Activated CD4-positive, alpha-beta T cell treated with anti-CD3 and anti-CD28 coated beads, Interleukin-2, amount 10 ng/mL, durations not matched to agents 7 days and 5 days (primary cell): Measurements from ENCODE around the gene MEGF11. TPM values are rescaled to one million over a fixed set of nuclear protein-coding genes. Genes with fewer than 3 reads are reported as not detected.
A peak's percentile ranks its signal among the peaks of the same experiment; 100 is the strongest.
"Not testable (repeated sequence)": the region's sequence is repeated elsewhere in the genome, so short reads cannot be mapped to it uniquely, and the experiment has no call there.

Source experiments
- CTCF ChIA-PET: fragments of 350-600 bp; sonication (Branson Sonifier 250); formaldehyde crosslinking; loops from one replicate; lab custom pipeline; 2021; ENCODE audit warnings: antibody characterized with exemption; lab: Charles Lee
- POLR2A ChIA-PET: fragments of 350-600 bp; sonication (Branson Sonifier 250); formaldehyde crosslinking; loops from one replicate; lab custom pipeline; 2021; ENCODE audit warnings: antibody characterized with exemption; lab: Charles Lee
- DNase-seq: peaks from one replicate; pipeline ENCODE4 v3.0.0-alpha.2; 2020
- H3K27ac Mint-ChIP-seq: one replicate; pipeline ENCODE4 v1.8.0; 2021; ENCODE audit warnings: mild to moderate bottlenecking, moderate library complexity, mixed read lengths
- H3K27me3 Mint-ChIP-seq: one replicate; pipeline ENCODE4 v1.8.0; 2021; ENCODE audit warnings: mixed read lengths
- H3K36me3 Mint-ChIP-seq: one replicate; pipeline ENCODE4 v1.8.0; 2021; ENCODE audit warnings: low read depth, mixed read lengths
- H3K4me1 Mint-ChIP-seq: one replicate; pipeline ENCODE4 v1.8.0; 2021; ENCODE audit warnings: mixed read lengths
- H3K4me3 Mint-ChIP-seq: one replicate; pipeline ENCODE4 v1.8.0; 2021; ENCODE audit warnings: mild to moderate bottlenecking, moderate library complexity, mixed read lengths
- H3K9me3 Mint-ChIP-seq: one replicate; pipeline ENCODE4 v1.8.0; 2021; ENCODE audit warnings: mixed read lengths
- total RNA-seq, 2 experiments: library from RNA; stranded (reverse); gene quantifications; one replicate each; pipeline ENCODE4 v1.2.3, GENCODE V29; 2021

Gene MEGF11
- total RNA-seq, 2 experiments from 2014 or later = not detected

DNA sequence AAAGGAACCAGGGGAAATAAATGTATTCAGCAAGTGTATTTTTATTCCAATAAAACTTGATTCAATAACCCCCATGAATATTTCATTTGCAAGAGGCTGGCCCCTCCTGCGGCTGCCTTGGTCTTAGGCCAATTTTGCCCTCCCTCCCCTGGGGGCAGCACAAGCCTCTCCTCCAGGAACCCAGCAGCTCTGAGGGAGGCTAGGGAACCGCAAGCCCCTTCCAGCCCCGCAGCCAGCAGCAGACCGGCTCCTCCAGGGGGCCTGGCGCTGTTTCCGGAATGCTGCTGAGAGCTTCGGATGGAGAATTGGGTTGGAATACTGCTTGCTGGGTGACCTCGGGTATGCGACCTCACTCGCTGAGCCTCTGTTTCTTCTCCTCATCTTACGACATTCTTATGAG is 234.2 kb downstream of the MEGF11 start:
- Mint-ChIP-seq H3K4me3 (no peak overlapping the region), H3K27me3 (peaks cover 7% of the 10 kb centered on the region), H3K36me3 (no peaks in the 10 kb centered on the region), H3K27ac (no peak overlapping the region), H3K9me3 (no peaks in the 10 kb centered on the region), H3K4me1 (no peaks in the 10 kb centered on the region)
- ChIA-PET CTCF (no interaction called here), POLR2A (no interaction called here)
- DNase-seq = no peak

DNA sequence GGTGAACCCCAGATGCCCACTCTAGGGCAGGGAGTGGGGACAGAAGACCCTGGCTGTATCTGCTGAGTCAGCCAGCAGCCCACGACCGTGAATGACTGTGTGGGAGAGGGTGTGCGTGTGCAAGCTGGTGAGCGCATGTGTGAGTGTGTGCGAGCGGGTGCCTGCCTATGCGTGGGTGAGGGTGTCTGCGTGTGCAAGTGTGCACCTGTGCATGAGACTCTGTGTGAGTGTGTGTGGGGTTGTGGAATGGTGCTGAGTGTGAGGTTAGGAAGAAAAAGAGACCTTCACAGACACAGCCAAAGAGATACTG is 235.1 kb downstream of the MEGF11 start:
- no peaks in the 10 kb centered on the region for H3K36me3 Mint-ChIP-seq
- H3K27ac Mint-ChIP-seq = no peak overlapping the region
- DNase-seq = no peak
- ChIA-PET POLR2A (no interaction called here), CTCF (no interaction called here)
- no peaks in the 10 kb centered on the region for H3K9me3 Mint-ChIP-seq
- H3K4me3 Mint-ChIP-seq = no peak overlapping the region
- H3K27me3 Mint-ChIP-seq = peaks cover 10% of the 10 kb centered on the region
- no peaks in the 10 kb centered on the region for H3K4me1 Mint-ChIP-seq

DNA sequence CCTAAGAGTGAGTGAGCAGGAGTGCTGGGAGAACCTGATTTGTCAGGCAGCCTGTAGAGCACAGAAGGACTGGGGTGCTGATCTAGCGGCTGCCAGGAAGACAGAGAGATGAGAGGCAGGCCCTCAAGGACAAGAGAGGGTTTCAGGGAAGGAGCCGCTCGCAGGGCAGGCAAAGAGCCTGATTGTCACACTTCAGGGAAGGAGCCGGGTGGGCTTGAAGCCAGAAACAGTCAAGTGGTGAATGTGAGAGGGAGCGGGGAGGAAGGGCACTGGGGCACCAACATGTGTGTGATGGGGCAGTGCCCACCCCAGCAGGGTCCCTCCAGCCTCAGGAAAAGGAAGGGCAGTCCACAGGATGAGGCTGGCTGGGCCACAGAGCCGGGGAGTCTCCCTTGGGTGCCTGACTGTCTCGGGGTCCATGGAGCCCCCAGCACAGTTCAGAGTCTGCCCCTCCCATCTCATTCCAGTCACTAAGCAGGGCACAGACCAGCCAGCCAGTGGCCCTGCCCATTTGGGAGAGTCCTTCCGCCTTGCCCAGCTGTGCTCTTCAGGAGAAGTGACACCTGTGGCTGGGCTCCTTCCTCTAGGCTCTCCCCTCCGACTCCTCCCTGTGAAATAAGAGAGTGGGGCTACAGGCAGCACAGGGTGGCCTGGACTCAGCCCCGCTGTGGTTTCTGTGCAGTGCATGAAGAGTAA is 235.6 kb downstream of the MEGF11 start:
- ChIA-PET POLR2A (no interaction called here), CTCF (no interaction called here)
- DNase-seq = no peak
- H3K4me1 Mint-ChIP-seq = no peaks in the 10 kb centered on the region
- H3K9me3 Mint-ChIP-seq = no peaks in the 10 kb centered on the region
- peaks cover 10% of the 10 kb centered on the region for H3K27me3 Mint-ChIP-seq
- H3K4me3 Mint-ChIP-seq = no peak overlapping the region
- no peaks in the 10 kb centered on the region for H3K36me3 Mint-ChIP-seq
- H3K27ac Mint-ChIP-seq = no peak overlapping the region

DNA sequence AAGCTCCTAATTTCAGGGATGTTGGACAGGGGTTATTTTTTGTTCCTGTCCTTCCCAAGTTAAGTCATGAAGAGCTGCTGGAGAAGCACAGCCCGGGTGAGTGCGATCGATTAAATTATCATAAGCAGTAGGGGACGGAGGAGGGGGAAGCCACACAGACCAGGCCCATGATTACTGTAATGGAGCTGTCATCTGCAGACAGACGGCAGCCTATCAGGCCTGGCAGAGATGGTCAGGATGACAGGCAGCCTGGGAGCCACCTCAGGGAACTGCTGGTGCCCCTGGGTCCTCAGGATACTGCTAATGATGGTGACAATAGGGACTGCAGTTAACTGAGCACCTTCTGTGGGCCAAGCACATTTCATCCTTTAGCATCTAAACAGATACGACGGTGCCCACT is 236.6 kb downstream of the MEGF11 start:
- Mint-ChIP-seq H3K27ac (no peak overlapping the region), H3K36me3 (no peaks in the 10 kb centered on the region), H3K9me3 (no peaks in the 10 kb centered on the region), H3K4me3 (no peak overlapping the region), H3K27me3 (peaks cover 10% of the 10 kb centered on the region), H3K4me1 (no peaks in the 10 kb centered on the region)
- CTCF ChIA-PET = interaction anchor here (0.6 kb wide), 1 partner anchor 836 kb away, joined by 5 read pairs; no protein-coding TSS in a partner anchor
- no peak for DNase-seq
- POLR2A ChIA-PET = no interaction called here

DNA sequence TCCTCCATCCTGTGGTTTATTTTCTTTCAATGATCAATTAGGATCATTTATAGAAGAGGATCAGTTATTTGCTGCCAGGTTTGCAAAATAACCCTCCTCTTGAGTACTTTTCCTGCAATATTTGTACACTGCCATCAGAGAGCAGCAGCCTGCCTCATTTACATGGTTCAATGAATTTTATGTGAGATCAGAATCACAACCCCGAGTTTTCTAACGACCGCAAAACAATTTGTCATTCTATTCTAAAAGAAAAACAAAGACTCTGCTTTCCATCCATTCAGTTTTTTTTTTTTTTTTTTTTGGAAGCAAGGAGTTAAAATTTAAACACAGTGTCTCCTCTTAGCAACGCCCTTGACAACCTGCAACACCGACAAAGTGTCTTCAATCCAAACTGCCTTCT is 237.4 kb downstream of the MEGF11 start:
- Mint-ChIP-seq H3K27me3 (peaks cover 10% of the 10 kb centered on the region), H3K36me3 (no peaks in the 10 kb centered on the region), H3K4me1 (no peaks in the 10 kb centered on the region), H3K27ac (no peak overlapping the region), H3K4me3 (no peak overlapping the region), H3K9me3 (no peaks in the 10 kb centered on the region)
- CTCF ChIA-PET = no interaction called here
- POLR2A ChIA-PET = no interaction called here
- DNase-seq = no peak

DNA sequence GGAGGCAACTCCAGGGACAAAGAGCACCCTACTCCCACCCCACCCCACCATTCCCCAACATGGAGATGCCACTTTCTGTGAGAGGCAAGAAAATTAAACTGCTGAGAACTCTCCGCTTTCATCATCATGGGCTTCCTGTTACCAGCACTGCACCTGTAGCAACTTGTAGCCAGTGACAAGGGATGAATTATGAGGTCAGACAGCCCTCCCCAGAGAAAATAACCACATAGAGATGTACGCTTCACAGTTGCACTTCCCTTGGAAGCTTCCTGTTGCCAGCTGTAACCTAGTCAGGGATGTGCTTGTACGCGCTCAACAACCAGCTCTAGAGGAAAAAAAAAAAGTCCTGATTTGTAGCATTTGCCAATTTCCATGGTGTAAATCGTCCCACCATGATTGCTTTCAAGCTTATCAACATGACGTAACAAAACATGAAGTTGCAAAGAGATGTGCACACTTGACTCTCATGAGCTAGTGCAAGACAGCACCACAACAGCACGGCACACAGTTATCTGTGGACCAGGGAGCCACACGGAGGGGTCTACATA is 238.8 kb downstream of the MEGF11 start:
- ChIA-PET POLR2A (interaction anchor here (0.7 kb wide), 1 partner anchor 112 kb away, joined by 10 read pairs; no protein-coding TSS in a partner anchor), CTCF (no interaction called here)
- Mint-ChIP-seq H3K27me3 (peaks cover 10% of the 10 kb centered on the region), H3K9me3 (no peaks in the 10 kb centered on the region), H3K36me3 (no peaks in the 10 kb centered on the region), H3K27ac (no peak overlapping the region), H3K4me3 (no peak overlapping the region), H3K4me1 (no peaks in the 10 kb centered on the region)
- DNase-seq = no peak

DNA sequence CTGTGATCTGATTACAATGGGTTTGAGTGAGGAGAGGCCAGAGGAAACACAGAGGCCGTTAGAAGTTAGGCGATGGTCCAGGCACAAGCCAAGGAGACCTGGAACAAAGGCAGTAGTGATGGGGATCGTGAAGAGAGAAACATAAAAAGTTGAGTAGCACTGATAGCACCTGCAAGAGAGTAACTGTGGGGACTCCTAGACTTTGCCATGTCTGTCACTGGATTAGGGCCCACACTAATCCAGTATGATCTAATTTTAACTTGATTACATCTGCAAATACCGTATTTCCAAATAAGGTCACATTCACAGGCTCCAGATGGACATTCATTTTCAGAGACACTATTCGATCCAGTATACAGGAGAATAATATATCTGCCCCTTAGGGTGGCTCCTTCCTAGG is 239.5 kb downstream of the MEGF11 start:
- Mint-ChIP-seq H3K27ac (no peak overlapping the region), H3K27me3 (peaks cover 10% of the 10 kb centered on the region), H3K4me3 (no peak overlapping the region), H3K4me1 (no peaks in the 10 kb centered on the region), H3K9me3 (no peaks in the 10 kb centered on the region), H3K36me3 (no peaks in the 10 kb centered on the region)
- CTCF ChIA-PET = no interaction called here
- POLR2A ChIA-PET = no interaction called here
- DNase-seq = no peak

DNA sequence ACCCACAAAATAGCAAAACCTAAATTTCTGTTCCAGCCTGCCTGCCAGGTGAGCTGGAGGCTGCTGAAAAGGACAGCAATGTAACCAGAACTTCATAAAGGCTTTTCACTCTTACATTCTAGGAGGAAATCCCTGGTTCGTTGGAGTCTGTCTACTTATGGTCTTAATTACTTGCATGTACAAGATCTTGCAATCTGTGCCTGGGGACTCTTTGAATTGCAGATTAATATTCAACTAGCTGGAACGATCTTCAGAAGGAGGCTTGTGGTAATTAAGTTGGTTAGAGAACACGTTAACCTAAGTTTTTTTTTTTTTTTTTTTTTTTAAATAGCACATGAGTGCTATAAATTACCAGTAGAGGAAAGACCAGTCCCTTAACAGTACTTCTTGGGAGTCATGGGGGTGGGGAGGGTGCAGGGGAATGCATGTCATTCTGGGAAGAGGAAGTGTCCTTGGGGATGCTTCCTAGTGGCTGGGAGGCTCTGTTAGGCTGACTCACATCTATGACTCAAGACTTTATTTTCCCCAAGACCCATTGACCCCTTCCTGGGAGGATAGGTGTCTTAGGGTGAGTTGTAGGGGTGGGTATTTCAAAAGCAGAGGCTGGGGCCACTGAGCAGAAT is 244.5 kb downstream of the MEGF11 start:
- DNase-seq = no peak
- CTCF ChIA-PET = interaction anchor here (0.6 kb wide), 1 partner anchor 17 kb away, joined by 3 read pairs; no protein-coding TSS in a partner anchor
- Mint-ChIP-seq H3K27ac (no peak overlapping the region), H3K36me3 (no peaks in the 10 kb centered on the region), H3K4me1 (no peaks in the 10 kb centered on the region), H3K9me3 (no peaks in the 10 kb centered on the region), H3K4me3 (no peak overlapping the region), H3K27me3 (peaks cover 4% of the 10 kb centered on the region)
- POLR2A ChIA-PET = no interaction called here

DNA sequence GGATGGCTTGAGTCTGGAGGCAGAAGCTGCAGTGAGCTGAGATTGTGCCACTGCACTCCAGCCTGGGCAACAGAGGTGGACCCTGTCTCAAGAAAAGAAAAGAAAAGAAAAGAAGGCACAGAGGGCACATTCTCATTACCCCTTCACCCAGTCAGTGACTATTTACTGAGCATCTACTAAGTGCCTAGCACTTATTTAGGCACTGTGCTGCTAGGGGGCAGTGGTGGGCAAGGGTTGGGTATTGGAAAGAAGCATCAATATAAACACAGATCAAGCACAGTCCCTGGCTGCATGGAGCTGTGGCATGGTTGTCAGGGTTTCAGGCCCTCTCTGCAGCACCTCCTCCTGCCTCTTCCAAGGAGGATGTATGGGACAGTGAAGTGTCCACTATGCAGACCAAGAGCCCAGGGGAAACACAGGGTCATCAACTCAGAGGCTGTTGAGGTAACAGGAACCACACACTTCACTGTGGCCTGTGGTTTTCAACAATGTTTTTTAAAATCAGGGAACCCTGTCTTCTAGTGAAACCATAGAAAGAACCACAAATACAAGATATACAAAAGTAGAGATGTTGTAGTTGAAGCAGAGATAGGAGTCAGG is 245.8 kb downstream of the MEGF11 start:
- H3K27me3 Mint-ChIP-seq = no peaks in the 10 kb centered on the region
- DNase-seq = peak; percentile 16
- H3K4me3 Mint-ChIP-seq = no peak overlapping the region
- H3K4me1 Mint-ChIP-seq = no peaks in the 10 kb centered on the region
- no peaks in the 10 kb centered on the region for H3K36me3 Mint-ChIP-seq
- ChIA-PET POLR2A (no interaction called here), CTCF (no interaction called here)
- H3K27ac Mint-ChIP-seq = no peak overlapping the region
- no peaks in the 10 kb centered on the region for H3K9me3 Mint-ChIP-seq

DNA sequence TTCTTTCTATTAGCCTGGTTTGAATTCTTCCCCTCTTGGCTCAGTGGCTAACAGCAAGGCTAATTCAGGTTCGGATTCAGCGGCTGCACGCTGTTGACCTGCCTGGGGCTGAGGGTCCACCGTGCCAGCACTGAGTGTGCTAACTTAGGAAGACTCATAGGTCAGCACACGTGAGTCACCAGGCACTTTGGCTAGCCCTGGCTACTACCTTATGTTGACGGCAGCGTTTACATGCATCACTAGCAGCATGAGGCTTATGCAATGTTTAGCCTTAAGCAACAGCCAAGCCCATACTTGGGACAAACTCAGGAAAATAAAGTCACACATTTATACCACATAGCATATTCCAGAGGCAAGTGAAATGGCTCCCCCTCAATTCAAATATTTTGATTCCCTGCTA is 246.6 kb downstream of the MEGF11 start:
- no peak for DNase-seq
- ChIA-PET CTCF (no interaction called here), POLR2A (no interaction called here)
- Mint-ChIP-seq H3K9me3 (no peaks in the 10 kb centered on the region), H3K27me3 (peaks cover 4% of the 10 kb centered on the region), H3K36me3 (no peaks in the 10 kb centered on the region), H3K4me3 (no peak overlapping the region), H3K27ac (no peak overlapping the region), H3K4me1 (no peaks in the 10 kb centered on the region)

DNA sequence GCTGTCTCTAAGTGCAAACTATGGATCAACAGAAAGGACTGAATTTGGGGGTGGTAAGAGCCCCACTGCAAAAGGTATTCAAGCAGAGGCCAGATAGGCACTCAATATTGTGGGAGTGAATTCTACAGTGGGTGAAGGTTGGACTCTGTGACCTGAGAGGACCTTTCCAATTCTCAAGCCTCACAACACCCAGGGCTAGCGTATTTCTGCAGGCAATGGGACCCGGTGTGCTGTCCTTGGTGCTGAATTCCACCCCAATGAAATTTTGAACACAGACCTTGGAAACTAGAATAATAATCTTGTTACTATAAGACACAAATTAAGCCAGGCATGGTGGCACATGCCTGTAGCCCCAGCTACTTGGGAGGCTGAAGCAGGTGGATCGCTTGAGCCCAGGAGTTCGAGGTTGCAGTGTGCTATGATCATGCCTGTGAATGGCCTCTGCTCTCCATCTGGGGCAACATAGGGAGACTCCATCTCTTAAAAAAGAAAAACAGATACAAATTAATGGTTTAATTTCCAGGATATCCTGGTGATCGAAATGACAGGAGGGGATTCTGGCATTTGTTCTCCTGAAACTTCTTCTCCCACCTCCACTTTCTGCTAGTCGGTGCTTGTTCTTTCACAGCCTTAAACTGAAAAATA is 248.8 kb downstream of the MEGF11 start:
- Mint-ChIP-seq H3K9me3 (no peaks in the 10 kb centered on the region), H3K27ac (no peak overlapping the region), H3K4me3 (no peak overlapping the region), H3K27me3 (peaks cover 9% of the 10 kb centered on the region), H3K36me3 (no peaks in the 10 kb centered on the region), H3K4me1 (no peaks in the 10 kb centered on the region)
- ChIA-PET CTCF (no interaction called here), POLR2A (no interaction called here)
- DNase-seq = peak; percentile 48

DNA sequence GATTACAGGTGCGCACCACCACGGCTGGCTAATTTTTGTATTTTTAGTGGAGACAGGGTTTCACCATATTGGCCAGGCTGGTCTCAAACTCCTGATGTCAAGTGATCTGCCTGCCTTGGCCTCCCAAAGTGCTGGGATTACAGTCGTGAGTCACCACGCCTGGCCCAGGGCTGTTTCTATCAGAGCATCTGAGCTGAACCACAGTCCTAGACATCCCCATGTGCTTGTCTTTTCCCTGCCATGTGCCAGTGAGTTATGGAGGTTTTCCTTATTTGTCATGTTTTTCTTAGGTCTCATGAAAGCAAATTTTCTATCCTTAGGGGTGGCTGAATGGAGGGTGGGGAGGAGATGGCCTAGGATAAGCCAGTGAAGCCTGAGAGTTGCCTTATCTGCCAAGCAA is 250.4 kb downstream of the MEGF11 start:
- CTCF ChIA-PET = interaction anchor here (1.0 kb wide), 1 partner anchor 322 kb away, joined by 4 read pairs; no protein-coding TSS in a partner anchor
- H3K4me3 Mint-ChIP-seq, H3K27me3 Mint-ChIP-seq, DNase-seq, H3K36me3 Mint-ChIP-seq, H3K4me1 Mint-ChIP-seq, H3K9me3 Mint-ChIP-seq, POLR2A ChIA-PET, H3K27ac Mint-ChIP-seq: not testable (repeated sequence)
